Ovary (tissue), 3 donors: ENCODE results near the gene RFC4.

Source experiments
- CTCF ChIP-seq, 3 donors: fragments of 450-650 bp in 2 of 3; fragments of 200-600 bp in 1 of 3; IDR thresholded peaks; one replicate each; pipeline versions ENCODE4 v1.5.1 to v1.8.0; 2016 to 2022; ENCODE audit warnings: antibody characterized with exemption in 3 of 3, mild to moderate bottlenecking in 1 of 3
- POLR2A ChIP-seq: fragments of 450-650 bp; IDR thresholded peaks from one replicate; pipeline ENCODE4 v1.6.1; 2017; ENCODE audit warnings: antibody characterized with exemption, mild to moderate bottlenecking, moderate library complexity
- donor health status: DM: no; HTN: no; CAD: no.

- no peak for TF ChIP-seq CTCF (IDR thresholded peaks at IDR 0.05)
- no peak for TF ChIP-seq POLR2A
These were observed 20.2 kb upstream of the RFC4 start for GRCh38 chr3:186826410-186826975.
